Adipose tissue (tissue), 3 donors: ENCODE data around the gene LY6G5C. TPM values are rescaled to one million over a fixed set of nuclear protein-coding genes. Genes with fewer than 3 reads are reported as not detected.

Source experiments
- H3K27ac ChIP-seq: one replicate; pipeline ENCODE4 v1.5.1; 2013; ENCODE audit warnings: low read depth, low read length
- WGBS, 3 donors: extraction: QIAGEN DNeasy Blood & Tissue Kit; methylation state at CpG; one replicate each; pipeline ENCODE4 v1.1.7; 2013; 5-methylcytosine and 5-hydroxymethylcytosine counted together
- polyA plus RNA-seq, 3 donors: library from polyadenylated mRNA; stranded (reverse); fragments of 200-250 nt; gene quantifications; one replicate each; pipeline ENCODE4 v1.2.3, GENCODE V29; 2013
- donor health status: healthy with polysubstance abuse.
- donor health status: Bipolar disorder and iron deficiency.
- donor health status: healthy.

LY6G5C gene
- polyA plus RNA-seq, 3 donors: 1.2 to 3.5 (median 2.4) TPM

DNA sequence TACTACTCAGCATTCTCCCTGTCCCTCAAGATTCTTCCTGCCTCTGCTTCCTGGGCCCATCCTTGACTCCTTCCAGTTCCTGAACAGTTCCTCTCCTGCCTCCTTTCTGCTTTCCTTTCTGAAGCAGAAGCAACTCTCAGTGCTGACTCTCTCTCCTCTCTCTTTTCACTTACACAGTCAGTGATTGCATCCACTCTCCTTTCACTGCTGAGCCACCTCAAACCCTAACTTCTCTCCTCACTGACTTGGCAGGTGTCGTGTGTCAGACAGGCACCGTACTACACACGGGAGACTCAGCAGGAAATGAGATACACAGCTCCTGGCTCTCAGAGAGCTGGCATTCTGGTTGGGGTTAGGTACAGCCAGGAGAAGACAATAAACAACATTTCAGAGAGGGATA lies 16.7 kb upstream of the LY6G5C start:
- 39 to 61% (median 42%) methylated on average over 3 of the region's 3 CpGs for WGBS, 3 donors
- no peak overlapping the region for H3K27ac ChIP-seq

DNA sequence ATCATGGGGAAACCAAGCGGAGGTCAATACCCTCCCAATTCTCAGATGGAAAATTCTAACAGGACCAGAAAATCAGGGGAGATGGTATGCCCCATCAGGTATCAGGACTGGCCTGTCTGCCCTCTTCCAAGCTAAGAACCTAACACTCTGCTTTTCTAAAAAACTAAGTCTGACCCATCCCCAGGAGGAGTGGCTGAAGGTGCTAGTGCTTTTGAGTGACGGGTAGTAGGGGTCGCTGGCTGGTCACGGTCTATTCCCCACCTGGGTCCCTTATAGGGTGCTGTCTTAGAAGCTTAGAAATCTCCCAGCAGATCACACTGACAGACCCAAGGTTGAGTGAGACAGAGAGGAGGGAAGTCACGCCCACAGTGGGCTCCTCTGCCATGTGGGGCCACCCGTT lies 12.7 kb upstream of the LY6G5C start:
- 89 to 90% (median 89%) methylated on average over 6 of the region's 6 CpGs for WGBS, 3 donors
- H3K27ac ChIP-seq: no peak overlapping the region

DNA sequence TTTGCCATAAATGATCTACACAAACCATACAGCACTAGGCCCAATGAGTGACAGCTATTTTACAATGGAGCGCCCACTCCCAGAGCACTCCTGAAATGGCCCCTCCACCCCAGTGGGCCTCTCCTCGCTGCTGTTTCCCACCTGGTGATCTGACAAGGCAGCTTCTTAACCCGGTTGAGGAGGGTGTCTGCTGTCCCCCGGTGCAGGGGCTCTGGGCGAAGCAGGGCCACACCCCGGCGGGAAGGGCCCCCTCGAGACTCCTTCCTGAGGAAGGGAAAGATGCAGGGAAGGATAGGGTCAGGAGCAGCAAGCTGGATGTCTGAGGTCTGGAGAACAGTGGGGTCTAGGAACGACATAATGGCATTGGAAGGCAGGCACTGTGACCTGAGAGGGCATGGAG lies 12.0 kb upstream of the LY6G5C start:
- H3K27ac ChIP-seq: no peak overlapping the region
- 88 to 93% (median 89%) methylated on average over 9 of the region's 9 CpGs for WGBS, 3 donors

DNA sequence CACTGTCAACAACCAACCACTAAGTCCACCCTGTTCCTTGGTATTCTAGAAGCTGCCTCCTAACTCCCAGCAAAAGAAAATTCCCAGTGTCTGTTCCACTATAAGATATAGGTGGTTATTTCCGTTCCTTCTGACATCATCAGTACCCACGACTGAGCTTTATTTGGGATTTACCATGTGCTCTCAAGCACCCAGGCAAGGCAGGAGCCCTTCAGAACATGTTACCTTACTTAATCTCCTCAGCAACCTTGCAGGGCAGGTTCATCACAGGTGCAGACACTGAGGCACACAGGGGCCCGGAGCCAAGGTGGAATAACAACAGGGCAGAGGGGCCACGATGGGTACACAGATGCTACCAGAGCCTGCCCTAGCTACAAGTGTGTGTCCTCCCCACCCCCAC lies 11.5 kb upstream of the LY6G5C start:
- WGBS, 3 donors: 83 to 91% (median 87%) methylated on average over 4 of the region's 4 CpGs
- no peak overlapping the region for H3K27ac ChIP-seq

DNA sequence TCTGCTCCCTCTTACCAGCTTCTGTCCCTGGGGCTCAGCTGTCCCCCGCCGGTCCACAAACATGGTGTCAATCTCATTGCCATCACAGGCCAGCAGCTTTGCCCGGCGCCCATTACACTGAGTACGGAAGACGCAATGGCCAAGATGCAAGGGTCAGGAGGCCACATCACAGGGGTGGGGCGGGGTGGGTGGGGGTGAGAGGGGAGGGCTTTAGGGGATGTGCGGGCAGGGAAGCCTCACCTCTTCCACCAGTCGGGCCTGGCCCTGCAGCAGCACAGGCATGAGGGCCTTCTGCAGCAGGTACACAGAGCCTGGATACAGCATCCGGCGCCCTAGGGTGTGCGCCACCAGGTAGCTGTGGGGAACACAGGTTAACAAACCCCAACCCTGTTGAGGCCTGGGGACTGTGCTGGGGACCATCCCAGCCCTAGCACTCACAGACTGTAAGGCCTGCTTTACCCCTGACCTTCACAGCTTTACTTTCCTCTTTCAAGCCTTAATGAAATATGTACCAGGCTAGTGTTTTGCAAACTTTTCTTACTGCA lies 10.8 kb upstream of the LY6G5C start:
- 95 to 96% (median 96%) methylated on average over 11 to 12 of the region's 12 CpGs for WGBS, 3 donors
- no peak overlapping the region for H3K27ac ChIP-seq

DNA sequence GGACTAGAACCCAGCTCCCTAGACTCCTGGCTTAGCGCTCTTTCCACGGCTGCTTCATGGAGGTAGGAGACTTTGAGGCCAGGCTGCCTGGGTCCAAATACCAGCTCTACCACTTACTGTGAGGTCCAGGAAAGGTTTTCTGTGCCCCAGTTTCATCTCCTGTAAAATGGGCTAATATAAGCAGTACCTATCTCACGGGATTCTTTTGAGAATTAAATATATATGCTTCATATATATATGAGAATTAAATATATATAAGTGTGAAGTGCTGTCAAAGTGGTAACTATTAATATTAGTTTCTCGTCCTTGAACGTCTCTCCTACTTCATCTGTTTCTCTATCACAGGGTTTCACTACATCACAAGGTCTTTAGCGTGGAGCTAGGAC lies 10.2 kb upstream of the LY6G5C start:
- 92 to 94% (median 94%) methylated on average over 6 of the region's 6 CpGs for WGBS, 3 donors
- no peak overlapping the region for H3K27ac ChIP-seq

DNA sequence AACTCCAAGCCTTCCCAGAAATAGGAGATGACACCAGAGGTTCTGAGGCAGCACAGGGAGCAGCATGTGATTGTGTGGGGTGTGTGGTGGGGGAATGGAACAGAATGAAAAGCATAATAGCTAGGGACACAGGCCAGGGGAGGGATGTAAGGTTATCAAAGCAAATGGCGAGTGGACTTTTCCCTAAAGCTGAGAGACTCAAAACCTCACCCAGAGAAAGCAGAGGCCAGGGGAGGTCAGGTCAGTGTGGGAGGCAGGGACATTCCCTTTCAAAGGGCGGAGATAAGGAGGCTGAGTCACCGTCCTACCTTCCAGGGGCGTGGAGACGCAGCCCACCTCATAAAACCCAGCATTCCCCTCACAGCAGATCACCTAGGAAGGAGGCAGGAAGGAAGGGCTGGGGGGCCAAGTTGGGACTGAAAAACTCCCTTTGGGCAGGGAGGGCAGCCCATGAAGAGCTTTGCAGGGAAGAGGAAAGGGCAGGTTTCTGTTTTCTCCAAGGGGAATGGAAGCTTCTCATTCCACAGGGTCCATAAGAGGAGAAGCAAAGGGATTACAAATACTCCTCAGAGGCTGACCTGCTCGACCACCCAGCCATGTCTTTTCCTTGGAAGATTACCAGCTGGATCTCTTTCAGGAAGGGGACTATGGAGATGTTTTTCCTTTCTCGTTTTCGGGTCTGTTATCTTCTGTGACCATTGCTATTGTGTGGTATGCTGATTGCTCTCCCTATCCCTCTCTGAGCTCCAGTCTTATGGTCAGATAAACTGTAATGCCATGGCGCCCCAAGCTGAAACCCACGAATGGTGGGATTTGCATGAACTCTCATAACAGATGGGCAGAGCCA lies 9.6 kb upstream of the LY6G5C start:
- H3K27ac ChIP-seq: no peak overlapping the region
- WGBS, 3 donors: 67 to 80% (median 72%) methylated on average over 10 of the region's 10 CpGs

DNA sequence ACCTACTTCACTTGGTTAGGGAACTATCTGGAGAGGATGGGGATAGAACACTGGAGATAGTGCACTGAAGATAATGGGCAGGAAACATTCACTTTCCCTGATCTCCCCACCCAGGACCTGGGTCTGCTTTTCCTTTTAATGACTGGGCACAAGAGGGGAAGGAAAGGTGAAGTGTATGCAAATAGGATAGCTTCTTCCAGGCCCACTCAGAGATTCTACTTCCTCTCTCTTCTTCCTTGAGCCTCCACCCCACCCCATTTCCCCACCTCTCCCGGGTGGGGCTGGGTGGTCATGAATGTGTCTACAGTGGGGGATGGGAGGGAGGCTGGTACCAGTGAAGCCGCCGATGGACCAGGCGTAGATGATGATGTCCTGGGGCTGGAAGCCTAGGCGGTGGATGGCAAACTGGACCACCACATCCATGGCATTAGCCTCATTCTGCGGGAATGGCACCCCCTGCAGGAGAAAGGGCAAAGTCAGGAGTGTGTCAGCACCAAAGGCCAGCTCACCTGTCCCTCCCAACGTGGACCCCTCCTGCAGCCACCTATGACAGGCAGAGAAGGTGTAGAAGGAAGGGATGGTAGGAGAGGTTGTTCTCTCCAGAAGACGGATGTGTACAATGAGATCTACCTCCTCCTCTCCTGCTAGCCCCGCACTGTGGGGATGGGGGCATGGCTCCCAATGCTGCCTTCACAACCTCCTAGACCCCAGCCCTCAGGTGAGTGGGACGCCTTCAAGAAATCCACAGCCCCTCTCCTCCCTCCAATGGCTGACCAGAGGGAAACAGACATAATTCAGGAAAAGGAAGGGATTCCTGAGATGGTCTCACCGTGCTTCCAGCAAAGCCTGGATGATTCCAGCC lies 8.6 kb upstream of the LY6G5C start:
- no peak overlapping the region for H3K27ac ChIP-seq

DNA sequence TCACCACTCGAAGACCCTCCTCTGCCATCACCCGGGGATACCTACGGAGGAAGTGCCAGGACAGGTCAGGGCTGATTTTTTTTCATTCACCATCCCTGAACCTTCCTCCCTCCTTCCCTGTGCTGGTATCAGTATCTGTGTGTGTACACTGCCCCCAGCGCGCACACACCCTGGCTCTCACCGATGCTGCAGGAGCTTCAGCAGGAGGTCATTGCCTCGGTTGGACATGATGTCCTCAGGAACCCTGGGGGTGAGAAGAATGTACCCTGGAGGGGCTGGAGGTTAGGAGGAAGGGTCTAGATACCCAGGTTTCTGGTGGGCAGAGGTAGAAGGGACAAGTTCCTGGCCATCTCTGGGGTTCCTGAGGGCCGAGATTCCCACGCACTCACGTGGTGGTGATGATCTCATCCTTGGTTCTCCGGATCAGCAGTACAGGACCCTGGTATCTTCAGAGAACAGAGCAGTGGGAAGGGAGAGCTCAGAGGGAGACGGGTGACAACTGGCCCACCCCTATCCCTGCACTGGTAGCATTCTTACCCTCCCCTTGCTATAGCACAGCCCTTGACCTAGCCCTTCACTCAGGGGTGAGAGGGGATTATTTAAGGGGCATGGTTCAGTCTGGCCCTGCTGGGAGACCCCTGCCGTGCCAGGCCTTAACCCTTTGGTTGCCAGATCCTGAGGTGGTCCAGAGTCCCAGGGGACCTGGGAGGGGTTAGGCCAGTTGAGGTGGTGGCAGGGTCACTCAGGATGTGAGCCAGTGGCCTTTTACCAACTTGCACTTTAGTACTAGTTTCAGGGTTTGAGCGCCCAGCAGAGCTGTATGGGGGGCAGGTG lies 7.2 kb upstream of the LY6G5C start:
- WGBS, 3 donors: 78 to 86% (median 79%) methylated on average over 14 of the region's 14 CpGs
- no peak overlapping the region for H3K27ac ChIP-seq

More for the DNA sequence above, 8.6 kb upstream of the LY6G5C start:
- WGBS, 3 donors: 76 to 84% (median 77%) methylated on average over 11 of the region's 11 CpGs

DNA sequence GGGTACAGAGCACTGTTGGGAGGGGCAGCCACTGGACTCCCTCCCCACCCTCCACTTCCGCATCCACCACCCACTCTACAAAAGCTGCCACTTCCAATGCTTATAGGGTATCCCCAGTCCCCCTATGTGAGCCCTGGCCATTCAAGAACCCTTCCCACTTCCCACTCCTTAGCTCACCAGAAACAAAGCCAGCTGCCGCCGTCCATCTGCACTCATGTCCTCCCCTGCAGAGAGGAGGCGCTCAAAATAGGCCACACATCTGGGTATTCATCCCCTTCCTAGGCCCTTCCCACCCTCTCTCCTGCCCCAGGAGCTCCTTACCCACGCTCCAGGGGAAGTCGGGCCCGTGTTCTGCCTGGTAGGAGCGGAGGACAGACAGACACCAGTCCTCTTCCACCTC lies 6.5 kb upstream of the LY6G5C start:
- no peak overlapping the region for H3K27ac ChIP-seq
- 88 to 92% (median 92%) methylated on average over 8 of the region's 8 CpGs for WGBS, 3 donors

DNA sequence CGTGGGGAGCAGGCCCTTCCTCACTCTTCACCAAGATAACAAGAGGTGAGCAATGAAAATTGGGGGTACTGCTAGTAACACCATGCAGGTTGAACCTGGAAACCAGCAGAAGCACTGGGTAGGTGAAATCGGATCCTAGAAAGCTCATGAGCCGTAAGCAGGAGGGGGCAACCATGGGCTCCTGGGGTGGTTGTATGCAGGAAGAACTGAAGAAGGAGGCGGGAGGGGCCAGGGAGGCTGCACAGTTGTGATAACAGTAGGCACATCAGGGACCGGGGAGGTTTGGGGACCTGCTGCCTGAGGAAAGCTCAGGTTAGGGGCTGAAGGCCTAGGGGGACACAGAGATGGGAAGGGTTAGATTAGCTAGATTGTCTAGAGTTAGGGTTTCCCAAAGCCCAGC lies 5.6 kb upstream of the LY6G5C start:
- 84 to 89% (median 87%) methylated on average over 5 of the region's 5 CpGs for WGBS, 3 donors

DNA sequence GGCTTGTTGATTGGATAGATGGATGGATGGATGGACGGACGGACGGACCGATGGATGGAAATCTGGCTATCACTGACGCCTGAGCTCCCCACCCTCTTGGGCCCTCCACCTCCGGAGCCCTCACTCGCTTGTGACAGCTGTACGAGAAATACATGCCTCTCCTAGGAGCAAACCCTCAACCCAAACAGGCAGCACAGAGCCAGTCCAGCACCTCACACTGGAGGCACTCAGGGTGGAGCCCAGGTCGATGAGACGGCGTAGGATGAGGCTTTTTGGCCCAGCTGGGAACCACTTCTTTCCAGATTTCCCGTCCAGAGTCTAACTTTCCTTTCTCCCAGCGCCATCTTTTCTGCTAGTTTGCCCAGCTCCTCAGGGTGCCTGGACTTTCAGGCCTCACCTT lies 2.7 kb upstream of the LY6G5C start:
- no peak overlapping the region for H3K27ac ChIP-seq
- WGBS, 3 donors: 50 to 76% (median 74%) methylated on average over 13 of the region's 13 CpGs

More for the DNA sequence above, 5.6 kb upstream of the LY6G5C start:
- no peak overlapping the region for H3K27ac ChIP-seq

DNA sequence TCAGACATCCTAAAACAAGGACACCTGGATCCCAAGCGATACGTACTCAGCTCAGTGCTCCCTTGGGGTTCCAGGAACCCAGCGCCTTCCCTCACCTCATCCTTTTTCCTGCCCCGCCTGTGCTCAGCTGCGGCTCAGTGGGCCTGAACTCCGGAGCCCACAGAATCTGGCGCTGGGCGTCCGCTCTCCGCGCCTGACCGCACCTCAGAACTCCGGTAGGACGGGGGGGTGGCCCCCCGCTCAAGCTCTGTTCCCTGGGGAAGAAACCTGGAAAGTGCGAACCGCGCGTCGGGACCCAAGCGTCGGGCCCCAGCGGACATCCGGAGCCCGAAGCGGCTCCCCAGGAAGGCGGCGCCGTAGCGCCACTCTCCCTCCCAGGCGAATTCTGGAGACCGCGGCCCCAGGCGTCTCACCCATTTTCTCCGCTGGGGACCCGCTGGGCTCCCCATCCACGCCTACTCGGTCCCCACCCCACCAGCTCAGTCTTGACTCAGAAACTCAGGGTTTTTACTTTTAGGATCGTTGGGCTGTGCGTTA lies 336 bp upstream of the LY6G5C start:
- H3K27ac ChIP-seq: no peak overlapping the region
- WGBS, 3 donors: 0 to 1% (median 1%) methylated on average over 36 to 40 of the region's 40 CpGs

DNA sequence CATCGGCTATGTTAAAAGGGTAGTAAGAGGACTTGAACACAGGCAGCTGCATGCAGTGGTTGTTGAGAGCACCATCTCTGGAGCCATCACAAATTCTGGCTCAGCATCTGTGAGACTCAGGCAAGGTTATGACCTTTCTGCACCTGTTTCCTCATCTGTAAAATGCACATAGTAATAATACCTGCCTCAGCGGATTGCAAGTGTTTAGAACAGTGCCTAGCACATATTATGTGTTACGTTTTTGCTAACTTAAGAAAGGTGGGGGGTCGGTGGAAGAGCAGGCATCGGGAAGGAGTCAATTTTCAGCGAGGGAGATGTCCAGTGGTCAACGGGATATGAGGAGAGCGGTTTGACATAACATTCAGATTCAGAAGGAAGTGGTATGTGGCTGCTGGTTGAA lies 2.9 kb downstream of the LY6G5C start:
- WGBS, 3 donors: 73 to 75% (median 74%) methylated on average over 8 of the region's 8 CpGs

DNA sequence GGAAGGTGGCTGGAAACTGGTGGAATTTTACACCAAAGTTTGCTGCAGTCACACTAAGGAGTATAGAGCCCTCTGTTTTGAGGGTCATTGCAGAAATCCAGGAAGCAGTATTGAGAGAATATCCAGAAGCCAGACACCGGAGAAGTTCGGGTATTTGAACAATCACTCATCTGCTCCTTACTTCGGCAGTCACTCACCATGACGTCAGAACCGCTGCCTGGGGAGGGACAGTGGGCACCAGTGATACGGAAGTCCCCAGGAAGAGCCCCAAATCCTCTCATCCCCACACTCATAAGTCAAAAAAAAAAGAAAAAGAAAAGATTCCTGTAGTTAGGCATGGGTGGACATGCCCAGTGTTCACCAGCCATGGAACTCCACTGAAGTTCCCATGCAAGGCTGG lies 4.0 kb downstream of the LY6G5C start:
- no peak overlapping the region for H3K27ac ChIP-seq
- WGBS, 3 donors: 72 to 76% (median 73%) methylated on average over 6 of the region's 6 CpGs

More for the DNA sequence above, 2.9 kb downstream of the LY6G5C start:
- H3K27ac ChIP-seq: no peak overlapping the region

DNA sequence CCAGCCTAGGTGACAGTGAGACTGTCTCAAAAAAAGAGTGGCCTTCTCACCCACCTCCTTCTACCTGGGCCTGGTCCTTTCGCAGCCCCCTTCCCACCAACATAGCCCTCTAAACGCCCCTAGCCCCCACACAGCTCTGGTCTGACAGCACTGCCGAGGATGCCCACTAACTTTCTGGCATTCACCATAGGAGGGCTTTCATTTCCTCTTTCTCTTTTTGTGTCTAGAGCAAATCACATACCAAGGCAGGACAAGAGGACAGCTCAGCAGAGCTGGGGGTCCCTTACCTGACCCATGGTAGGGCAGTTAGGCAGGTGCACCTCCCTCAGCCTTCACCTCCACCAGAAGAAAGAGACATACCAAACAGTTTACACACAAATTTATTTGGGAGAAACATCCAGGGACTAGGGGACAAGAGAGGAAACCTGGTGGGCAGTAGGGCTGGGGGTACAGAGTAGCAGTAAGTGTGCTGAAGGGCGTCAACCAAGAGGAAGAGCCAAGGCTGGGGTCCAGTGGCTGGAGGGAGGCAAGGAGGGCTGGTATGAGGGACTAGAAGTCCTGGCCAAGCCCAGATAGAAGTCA lies 4.5 kb downstream of the LY6G5C start:
- WGBS, 3 donors: 78 to 89% (median 88%) methylated on average over 4 of the region's 4 CpGs
- H3K27ac ChIP-seq: no peak overlapping the region

DNA sequence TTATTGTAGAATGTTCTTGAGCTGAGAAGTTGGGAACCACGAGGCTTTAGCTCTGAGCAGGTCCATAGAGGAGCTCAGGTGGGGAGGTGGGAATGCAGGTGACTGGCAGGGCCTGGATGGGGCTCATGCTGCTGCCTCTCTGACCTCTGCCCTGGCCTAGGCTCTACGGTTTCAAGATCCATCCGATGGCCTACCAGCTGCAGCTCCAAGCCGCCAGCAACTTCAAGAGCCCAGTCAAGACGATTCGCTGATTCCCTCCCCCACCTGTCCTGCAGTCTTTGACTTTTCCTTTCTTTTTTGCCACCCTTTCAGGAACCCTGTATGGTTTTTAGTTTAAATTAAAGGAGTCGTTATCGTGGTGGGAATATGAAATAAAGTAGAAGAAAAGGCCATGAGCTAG lies 11.2 kb downstream of the LY6G5C start, which contains the start of gene LY6G5B:
TSS of gene LY6G5B (plus strand) at position 301 of the 400 bp plus-strand sequence. CDS start 975 bp downstream, outside the sequence.
- WGBS, 3 donors: 83 to 88% (median 84%) methylated on average over 8 of the region's 8 CpGs
- no peak within 1 kb of the TSS for H3K27ac ChIP-seq
